Measurements from ENCODE around the gene ZSCAN20. TPM values are rescaled to one million over a fixed set of nuclear protein-coding genes. Genes with fewer than 3 reads are reported as not detected.

Gene ZSCAN20
- total RNA-seq, 1 donor from 2014 or later, result 4.3 TPM

GRCh38 chr1:33465316-33465715 lies 7.1 kb upstream of the ZSCAN20 start:
- H3K36me3 ChIP-seq, result no peaks in the 10 kb centered on the region
- peaks cover 4% of the 10 kb centered on the region for H3K4me1 ChIP-seq
- H3K27me3 ChIP-seq, result no peaks in the 10 kb centered on the region
- ATAC-seq (no peak), DNase-seq (no peak)
- H3K9me3 ChIP-seq, result no peaks in the 10 kb centered on the region
- H3K27ac ChIP-seq, result no peak overlapping the region
- H3K4me3 ChIP-seq, result no peak overlapping the region
- intact Hi-C loops (cut with DNase I), result no loop called here
- TF ChIP-seq, protein P1, sequence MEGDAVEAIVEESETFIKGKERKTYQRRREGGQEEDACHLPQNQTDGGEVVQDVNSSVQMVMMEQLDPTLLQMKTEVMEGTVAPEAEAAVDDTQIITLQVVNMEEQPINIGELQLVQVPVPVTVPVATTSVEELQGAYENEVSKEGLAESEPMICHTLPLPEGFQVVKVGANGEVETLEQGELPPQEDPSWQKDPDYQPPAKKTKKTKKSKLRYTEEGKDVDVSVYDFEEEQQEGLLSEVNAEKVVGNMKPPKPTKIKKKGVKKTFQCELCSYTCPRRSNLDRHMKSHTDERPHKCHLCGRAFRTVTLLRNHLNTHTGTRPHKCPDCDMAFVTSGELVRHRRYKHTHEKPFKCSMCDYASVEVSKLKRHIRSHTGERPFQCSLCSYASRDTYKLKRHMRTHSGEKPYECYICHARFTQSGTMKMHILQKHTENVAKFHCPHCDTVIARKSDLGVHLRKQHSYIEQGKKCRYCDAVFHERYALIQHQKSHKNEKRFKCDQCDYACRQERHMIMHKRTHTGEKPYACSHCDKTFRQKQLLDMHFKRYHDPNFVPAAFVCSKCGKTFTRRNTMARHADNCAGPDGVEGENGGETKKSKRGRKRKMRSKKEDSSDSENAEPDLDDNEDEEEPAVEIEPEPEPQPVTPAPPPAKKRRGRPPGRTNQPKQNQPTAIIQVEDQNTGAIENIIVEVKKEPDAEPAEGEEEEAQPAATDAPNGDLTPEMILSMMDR (IDR thresholded peaks at IDR 0.05), result no peak

DNA sequence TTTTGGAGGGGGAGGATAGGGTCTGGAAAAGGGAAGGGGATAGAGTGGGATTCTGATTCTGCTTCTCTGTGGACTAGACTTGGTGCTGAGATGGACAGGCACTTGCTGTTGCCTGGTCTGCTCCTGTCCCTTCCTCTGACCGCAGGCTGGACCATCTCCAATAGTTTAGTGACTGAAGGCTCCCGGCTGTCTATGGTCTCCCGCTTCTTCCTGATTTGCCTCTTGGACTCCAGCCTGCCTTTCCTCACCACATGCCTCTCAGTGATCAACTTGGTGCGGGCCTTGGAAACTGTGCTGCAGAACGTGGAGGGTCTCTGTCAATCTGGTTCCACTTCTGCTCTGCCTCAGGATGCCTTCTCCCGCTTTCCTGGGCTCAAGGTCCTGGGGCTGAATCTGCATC lies 6.3 kb upstream of the ZSCAN20 start:
- Histone ChIP-seq H3K36me3 (no peaks in the 10 kb centered on the region), H3K4me3 (no peak overlapping the region), H3K9me3 (no peaks in the 10 kb centered on the region), H3K27me3 (no peaks in the 10 kb centered on the region), H3K4me1 (peaks cover 9% of the 10 kb centered on the region), H3K27ac (no peak overlapping the region)
- TF ChIP-seq, protein P1 (IDR thresholded peaks at IDR 0.05), result no peak
- no peak for DNase-seq
- no peak for ATAC-seq
- intact Hi-C loops (cut with DNase I), result no loop called here

DNA sequence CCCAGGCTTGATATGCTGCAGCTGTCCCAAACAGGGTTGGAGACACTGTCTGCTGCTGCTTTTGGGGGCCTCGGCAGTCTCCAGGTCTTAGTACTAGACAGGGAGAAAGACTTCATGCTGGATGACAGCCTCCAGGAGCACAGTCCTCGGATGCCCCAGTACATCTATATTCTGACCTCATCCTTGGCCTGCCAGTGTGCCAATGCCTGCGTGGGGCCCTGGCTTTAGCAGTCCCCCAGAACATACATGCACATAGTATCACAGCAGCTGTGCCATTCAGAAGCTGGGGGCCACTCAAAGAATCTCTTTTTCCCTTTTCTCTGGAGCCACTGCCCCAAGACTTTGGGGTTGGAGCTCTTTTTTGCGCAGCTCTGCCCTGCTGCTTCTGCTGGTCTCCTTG lies 4.4 kb upstream of the ZSCAN20 start:
- DNase-seq (no peak), ATAC-seq (no peak)
- Histone ChIP-seq H3K36me3 (no peaks in the 10 kb centered on the region), H3K4me3 (no peak overlapping the region), H3K27me3 (no peaks in the 10 kb centered on the region), H3K9me3 (no peaks in the 10 kb centered on the region), H3K4me1 (peaks cover 17% of the 10 kb centered on the region), H3K27ac (no peak overlapping the region)
- intact Hi-C loops (cut with DNase I), result no loop called here
- TF ChIP-seq, protein P1 (IDR thresholded peaks at IDR 0.05), result no peak

- TF ChIP-seq, protein P1 (IDR thresholded peaks at IDR 0.05), result no peak
- no peaks in the 10 kb centered on the region for H3K27me3 ChIP-seq
- H3K27ac ChIP-seq, result no peak overlapping the region
- ATAC-seq (no peak), DNase-seq (no peak)
- H3K9me3 ChIP-seq, result no peaks in the 10 kb centered on the region
- no peak overlapping the region for H3K4me3 ChIP-seq
- intact Hi-C loops (cut with DNase I), result no loop called here
- H3K36me3 ChIP-seq, result no peaks in the 10 kb centered on the region
- peaks cover 21% of the 10 kb centered on the region for H3K4me1 ChIP-seq
Observed at GRCh38 chr1:33468531-33468930, 3.9 kb upstream of the ZSCAN20 start.

GRCh38 chr1:33468967-33469366 lies 3.5 kb upstream of the ZSCAN20 start:
- H3K4me3 ChIP-seq, result no peak overlapping the region
- ATAC-seq (no peak), DNase-seq (no peak)
- no peaks in the 10 kb centered on the region for H3K27me3 ChIP-seq
- no peaks in the 10 kb centered on the region for H3K9me3 ChIP-seq
- TF ChIP-seq, protein P1 (IDR thresholded peaks at IDR 0.05), result no peak
- no peaks in the 10 kb centered on the region for H3K36me3 ChIP-seq
- intact Hi-C loops (cut with DNase I), result no loop called here
- H3K27ac ChIP-seq, result no peak overlapping the region
- peaks cover 21% of the 10 kb centered on the region for H3K4me1 ChIP-seq

DNA sequence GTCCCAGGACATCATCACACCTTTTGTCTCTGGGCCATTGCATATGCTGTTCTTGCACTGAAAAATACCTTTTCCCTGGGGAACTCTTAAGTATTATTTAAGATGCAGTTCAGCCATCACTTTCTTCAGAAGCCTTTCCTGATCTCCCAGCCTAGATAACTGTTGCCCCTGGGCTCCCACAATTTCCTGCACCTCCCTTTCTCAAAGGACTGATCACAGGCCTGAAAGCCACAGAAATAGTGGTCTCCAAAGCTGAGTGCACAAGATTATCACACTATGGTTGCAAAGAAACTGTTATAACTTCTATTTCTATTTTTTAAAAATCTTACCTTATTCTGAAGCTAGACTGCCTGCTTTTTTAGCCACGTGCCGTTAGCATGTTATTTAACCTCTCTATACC lies 2.8 kb upstream of the ZSCAN20 start:
- H3K27ac ChIP-seq, result no peak overlapping the region
- intact Hi-C loops (cut with DNase I), result no loop called here

More for the DNA sequence above, 2.8 kb upstream of the ZSCAN20 start:
- Histone ChIP-seq H3K36me3 (no peaks in the 10 kb centered on the region), H3K27me3 (no peaks in the 10 kb centered on the region), H3K9me3 (no peaks in the 10 kb centered on the region), H3K4me3 (no peak overlapping the region), H3K4me1 (peaks cover 21% of the 10 kb centered on the region)
- no peak for ATAC-seq
- DNase-seq, result no peak
- TF ChIP-seq, protein P1 (IDR thresholded peaks at IDR 0.05), result no peak

Data from upper lobe of right lung (tissue), 1 donor.